22Rv1 (cell line): ENCODE data around the gene PLXNA4.

Experiments used
- CTCF ChIP-seq: fragments of 450-650 bp; IDR thresholded peaks from 2 replicates; pipeline ENCODE4 v1.5.1; 2017; ENCODE audit warnings: mild to moderate bottlenecking
- ZFX ChIP-seq: fragments of 450-650 bp; IDR thresholded peaks from 2 replicates; pipeline ENCODE4 v1.6.1; 2017; ENCODE audit warnings: antibody characterized with exemption, borderline replicate concordance

GRCh38 chr7:132319481-132319880 lies 256.8 kb downstream of the PLXNA4 start:
- TF ChIP-seq CTCF (no peak), ZFX (no peak)
